Activated naive CD4-positive, alpha-beta T cell treated with anti-CD3 and anti-CD28 coated beads, Interleukin-2, amount 50 U/mL, for 16 hours (primary cell): ENCODE data around the gene IL1A.
"Not testable (repeated sequence)": the region's sequence is repeated elsewhere in the genome, so short reads cannot be mapped to it uniquely, and the experiment has no call there.

Source experiments
- DNase-seq: peaks from one replicate; pipeline ENCODE4 v3.0.0-alpha.2; 2020

IL1A gene, protein sequence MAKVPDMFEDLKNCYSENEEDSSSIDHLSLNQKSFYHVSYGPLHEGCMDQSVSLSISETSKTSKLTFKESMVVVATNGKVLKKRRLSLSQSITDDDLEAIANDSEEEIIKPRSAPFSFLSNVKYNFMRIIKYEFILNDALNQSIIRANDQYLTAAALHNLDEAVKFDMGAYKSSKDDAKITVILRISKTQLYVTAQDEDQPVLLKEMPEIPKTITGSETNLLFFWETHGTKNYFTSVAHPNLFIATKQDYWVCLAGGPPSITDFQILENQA

DNA sequence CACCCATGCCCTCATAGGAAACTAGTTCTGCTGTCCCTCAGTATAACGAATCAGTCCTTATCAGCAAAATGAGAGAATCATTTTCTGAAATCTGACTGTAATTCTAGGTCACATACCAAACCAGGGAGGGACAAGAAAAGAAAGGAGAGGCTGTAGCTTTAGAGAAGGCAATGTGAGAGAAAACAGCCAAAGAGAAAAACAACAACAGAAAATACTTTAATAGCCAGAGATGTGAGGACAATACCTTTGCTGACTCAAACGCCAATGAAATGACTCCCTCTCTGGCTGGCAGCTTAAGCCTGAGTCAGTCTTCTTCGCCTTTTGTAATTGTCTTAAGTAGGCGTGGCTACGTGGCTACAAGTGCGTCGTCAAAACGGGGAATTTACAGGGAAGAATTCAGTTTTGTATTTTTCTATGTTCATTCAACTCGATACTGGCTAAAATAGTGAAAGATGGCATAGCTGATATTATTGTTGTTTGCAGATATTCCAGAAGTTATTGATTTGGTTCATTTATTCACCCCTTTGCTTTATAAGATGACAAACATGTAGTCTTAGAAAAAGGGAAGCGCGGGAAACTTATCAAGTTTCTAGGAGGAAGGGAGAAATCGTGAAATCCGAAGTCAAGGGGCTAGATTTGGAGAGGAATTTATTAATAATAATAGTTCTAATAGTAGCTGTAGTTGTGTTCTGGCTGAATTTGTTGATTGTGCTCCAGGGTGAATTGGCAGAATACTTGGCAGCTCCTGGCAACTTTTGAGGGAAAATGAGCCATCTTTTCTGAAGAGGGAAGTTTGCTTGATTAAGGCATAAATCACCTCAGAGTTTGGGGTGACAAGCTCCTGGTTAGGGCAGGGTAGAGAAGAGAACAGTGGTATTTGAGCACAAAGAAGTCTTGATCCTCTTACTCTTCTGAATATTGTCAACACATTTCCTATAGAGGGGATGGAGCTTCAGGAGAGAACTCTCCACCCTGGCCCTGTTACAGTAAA, at the start of gene IL1A:
Gene IL1A (minus strand): TSS at position 295 of the 991 bp plus-strand sequence. CDS start 723 bp downstream, outside the sequence.
- no peak for DNase-seq

DNA sequence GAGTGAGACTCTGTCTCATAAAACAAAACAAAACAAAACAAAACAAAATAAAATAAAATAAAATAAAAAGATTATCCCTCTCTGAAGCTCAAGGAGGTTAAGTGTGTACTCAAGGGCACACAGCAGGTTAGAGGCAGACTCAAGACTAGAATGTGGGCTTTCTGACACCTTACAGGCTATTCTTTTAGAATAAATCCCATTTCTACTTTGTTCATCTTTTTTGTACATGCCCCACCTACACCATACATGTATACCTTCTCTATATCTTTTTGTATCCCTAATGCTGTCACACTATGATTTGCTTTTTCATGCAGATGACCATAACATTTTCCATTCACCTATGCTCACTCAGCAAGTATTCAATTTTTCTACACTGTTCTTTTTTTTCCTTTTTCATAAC, 49.7 kb upstream of the IL1A start:
- DNase-seq = no peak

DNA sequence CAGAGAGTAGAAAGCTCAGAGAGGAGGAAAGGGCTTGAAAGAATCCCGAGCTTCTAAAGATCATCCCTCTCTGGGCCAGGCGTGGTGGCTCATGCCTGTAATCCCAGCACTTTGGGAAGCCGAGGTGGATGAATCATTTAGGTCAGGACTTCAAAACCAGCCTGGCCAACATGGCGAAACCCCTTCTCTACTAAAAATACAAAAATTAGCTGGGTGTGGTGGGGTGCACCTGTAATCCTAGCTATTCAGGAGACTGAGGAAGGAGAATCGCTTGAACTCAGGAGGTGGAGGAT, 49.3 kb upstream of the IL1A start:
- DNase-seq = not testable (repeated sequence)

DNA sequence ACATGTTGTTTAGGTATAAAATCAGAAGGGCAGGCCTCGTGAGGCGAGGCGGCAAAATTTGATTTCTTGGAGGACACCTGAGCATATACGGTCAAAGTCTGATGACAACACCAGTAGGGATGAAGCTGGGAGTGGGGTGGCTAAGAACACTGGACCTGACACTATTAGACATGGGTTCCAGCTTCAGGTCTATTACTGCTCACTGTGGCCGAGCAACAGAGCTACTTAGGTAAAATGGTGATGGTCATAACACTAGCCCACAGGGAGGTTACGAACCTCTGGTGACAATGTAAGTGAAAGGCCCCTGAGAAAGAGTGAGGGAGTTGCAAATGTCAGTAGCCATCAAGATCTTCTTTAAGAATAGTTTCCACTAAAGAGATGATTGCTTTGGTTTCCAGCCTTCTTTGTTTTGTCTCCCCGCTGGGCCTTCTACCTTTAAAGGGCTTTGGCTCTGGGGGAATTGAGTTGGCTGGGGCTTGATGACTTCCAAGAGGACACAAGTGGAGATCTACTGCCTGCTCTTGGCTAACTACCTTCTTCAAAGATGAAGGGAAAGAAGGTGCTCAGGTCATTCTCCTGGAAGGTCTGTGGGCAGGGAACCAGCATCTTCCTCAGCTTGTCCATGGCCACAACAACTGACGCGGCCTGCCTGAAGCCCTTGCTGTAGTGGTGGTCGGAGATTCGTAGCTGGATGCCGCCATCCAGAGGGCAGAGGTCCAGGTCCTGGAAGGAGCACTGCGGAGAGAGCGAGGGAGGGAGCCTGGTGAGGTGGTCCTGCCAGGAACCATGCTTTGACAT, 48.7 kb upstream of the IL1A start:
- no peak for DNase-seq

DNA sequence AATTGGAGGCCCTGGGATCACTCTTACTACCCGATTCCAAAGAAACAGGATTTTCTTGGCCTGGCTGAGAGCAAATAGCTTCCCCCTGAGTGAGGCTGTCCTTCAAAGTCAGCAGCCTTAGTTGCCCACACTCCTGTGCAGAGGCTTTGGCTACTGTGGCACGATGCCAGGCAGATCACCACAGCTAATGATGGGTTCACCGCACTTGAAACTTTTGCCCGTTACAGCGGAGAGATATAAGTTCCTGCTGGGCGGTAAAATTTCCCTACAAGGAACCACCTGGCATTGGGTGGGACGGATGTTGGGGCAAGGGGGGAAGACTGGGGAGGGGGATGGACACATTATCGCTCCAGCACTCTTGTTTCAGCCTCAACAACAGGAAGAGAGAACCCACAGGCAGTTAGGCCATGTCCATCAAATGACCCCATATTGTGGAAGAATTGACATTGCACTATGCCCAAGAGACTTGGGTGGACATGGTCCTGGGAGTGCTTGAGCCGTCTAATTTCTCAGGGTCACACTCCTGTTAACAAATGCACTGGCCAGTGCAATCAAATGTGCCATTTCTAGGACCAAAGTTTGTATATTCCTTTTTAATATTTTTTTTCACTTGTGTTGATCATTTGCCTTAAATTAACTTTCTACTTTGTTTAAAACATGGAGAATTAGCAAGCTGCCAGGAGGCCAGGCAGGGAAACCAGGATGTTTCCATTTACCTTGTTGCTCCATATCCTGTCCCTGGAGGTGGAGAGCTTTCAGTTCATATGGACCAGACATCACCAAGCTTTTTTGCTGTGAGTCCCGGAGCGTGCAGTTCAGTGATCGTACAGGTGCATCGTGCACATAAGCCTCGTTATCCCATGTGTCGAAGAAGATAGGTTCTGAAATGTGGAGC, 47.9 kb upstream of the IL1A start:
- no peak for DNase-seq

DNA sequence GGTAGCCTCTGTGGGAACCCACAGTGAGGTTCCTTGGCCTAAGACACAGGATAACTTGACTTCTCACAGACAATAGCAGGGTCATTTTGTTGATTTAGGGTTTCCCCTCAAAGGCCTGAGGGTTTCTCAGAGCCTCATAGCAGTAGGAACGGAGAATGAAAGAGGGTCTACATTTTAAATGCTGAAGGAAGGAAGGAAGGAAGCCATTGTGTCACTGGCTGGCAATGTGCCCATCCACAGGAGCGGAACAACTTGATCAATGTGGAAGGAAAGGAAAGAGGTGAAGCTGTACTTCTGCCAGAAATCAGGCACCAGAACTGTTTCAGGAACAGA, 47.2 kb upstream of the IL1A start:
- no peak for DNase-seq

DNA sequence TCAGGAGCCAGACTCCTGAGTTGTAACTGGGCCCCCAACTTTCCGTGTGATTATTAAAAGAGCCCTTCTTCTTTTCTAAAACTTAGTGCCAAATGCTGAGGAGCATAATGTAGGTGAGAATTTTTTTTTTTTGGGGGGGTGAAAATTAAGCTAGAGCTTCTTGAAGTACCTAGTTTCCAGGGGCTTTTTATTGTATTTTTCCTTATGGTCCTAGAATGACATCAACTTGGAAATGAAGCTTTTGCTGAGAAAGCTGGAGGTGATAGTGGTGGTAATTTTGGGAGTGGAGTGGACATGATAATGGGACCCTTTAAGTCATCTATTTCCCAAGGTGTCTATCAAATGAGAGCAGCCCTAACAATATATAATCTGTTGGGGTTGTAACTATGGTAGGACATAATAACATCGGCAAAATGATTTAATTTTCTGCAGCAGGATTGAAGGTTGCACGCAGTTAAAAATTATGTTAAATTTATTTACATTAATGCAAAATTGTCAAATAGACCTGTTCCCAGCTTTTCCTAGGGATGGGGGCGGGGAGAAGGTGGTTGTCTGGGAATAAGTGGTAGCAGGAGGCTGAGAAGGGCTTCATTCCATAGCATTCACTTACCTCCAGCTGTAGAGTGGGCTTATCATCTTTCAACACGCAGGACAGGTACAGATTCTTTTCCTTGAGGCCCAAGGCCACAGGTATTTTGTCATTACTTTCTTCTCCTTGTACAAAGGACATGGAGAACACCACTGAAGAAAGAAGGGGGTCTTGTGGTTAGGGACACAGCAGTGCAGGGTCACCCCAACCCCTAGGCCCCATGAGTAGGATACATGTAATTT, 46.6 kb upstream of the IL1A start:
- DNase-seq = no peak

DNA sequence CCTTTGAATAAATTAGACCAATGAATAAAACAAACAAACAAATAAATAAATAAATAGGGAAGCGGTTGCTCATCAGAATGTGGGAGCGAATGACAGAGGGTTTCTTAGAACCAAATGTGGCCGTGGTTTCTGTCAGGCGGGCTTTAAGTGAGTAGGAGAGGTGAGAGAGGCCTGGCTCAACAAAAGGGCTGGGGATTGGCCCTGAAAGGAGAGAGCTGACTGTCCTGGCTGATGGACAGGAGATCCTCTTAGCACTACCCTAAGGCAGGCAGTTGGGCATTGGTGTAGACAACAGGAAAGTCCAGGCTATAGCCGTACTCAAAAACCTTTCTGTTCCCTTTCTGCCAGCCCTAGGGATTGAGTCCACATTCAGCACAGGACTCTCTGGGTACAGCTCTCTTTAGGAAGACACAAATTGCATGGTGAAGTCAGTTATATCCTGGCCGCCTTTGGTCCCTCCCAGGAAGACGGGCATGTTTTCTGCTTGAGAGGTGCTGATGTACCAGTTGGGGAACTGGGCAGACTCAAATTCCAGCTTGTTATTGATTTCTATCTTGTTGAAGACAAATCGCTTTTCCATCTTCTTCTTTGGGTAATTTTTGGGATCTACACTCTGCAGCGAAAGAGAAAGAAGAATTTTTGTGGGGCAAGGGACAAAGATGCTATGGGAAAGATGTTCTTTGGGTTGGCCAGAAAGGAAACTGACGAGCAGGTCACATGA, 45.8 kb upstream of the IL1A start:
- no peak for DNase-seq

DNA sequence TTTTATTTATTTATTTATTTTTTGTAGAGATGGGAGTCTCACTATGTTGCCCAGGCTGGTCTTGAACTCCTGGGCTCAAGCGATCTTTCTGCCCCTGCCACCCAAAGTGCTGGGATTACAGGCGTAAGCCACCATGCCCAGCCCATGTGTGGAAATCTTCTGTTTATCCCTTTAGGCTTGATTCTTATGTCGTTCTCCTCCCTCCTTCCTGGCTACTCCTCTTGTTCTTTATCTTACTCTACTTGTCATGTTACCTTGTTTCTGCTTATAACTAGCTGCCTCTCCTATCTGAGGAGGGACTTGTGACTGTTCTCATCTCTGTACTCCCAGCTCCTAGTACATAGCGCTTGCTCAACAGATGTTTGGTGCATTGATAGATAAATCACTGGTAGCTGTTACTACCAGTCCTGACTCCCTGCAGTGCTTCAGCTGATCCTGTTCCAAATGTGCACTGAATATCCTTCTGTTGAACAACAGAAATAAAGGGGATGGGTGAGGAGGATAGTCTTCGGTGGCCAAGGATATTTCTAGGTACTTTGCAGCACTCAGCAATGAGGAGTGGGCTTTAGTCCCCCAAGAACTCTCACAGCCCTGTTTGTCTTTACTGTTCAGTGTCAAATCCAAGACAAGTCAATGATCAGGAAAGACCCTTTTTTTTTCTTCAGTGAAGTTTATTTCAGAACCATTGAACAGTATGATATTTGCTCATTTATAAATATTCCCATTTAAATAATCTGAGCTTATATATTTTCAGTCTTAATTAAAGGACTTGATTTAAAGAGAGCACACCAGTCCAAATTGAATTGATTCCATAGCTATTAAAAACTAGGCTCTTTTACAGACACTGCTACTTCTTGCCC, 45.0 kb upstream of the IL1A start:
- no peak for DNase-seq

DNA sequence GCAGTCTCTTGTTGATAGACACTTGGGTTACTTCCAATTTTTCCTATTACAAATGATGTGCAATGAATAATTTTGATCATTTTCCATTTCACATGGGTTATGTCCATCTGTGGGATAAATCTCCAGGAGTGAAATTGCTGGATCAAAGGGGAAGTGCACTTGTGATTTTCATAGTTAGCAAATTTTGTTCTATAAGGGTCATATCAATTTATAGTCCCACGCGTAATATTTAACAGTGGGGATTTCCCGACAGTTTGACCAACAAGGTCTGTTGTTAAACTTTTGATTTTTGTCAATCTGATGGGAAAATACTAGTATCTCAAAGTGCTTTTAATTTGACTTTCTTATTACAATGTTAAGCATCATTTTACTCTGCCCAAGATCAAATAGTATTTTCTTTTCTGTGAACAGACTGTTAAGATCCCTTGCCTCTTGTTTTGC, 44.0 kb upstream of the IL1A start:
- no peak for DNase-seq

DNA sequence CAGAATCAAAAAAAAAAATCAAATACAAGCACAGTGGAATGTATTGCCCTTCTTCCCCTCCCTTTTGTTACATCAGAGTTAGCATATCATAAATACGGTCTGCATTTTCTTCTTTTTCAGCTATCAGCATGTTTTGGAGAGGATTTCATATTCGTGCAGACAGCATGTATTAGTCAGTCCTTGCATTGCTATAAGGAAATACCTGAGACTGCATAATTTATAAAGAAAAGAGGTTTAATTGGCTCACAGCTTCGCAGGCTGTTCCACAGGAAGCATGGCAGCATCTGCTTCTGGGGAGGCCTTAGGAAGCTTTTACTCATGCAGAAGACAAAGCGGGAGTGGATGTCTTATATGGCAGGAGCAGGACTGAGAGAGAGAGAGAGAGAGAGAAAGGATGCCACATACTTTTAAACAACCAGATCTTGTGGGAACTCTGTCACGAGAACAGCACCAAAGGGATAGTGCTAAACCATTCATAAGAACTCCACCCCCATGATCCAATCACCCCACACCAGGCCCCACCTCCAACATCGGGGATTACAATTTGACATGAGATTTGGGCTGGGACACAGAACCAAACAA, 43.4 kb upstream of the IL1A start:
- DNase-seq = no peak

DNA sequence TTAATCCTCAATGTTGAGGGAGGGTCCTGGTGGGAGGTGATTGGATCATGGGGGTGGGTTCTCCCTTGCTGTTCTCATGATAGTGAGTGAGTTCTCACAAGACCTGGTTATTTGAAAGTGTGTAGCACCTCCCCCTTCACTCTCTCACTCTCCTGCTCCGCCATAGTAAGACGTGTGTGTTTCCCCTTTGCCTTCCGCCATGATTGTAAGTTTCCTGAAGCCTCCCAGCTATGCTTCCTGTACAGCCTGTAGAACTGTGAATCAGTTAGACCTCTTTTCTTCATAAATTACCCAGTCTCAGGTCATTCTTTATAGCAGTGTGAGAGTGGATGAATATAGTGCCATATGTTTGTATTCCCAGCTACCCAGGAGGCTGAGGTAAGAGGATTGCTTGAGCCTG, 42.7 kb upstream of the IL1A start:
- DNase-seq = no peak

DNA sequence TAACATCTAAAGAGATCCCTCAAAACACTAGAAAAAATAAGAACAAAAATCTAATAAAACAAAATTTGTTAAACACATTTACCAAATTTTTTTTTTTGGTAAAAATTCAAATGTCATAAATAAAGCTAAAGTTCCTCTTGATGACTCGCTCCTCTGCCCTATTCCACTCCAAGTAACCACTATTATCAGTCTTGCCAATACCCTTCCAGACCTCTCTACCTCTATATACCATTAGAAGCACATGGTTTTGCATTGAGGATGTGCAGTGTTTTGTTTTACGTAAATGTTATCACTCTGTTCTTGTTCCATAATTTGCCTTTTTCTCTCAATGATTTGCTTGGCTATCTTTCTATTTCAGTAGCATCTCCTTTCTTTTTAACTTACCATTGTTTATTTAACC, 41.4 kb upstream of the IL1A start:
- no peak for DNase-seq

DNA sequence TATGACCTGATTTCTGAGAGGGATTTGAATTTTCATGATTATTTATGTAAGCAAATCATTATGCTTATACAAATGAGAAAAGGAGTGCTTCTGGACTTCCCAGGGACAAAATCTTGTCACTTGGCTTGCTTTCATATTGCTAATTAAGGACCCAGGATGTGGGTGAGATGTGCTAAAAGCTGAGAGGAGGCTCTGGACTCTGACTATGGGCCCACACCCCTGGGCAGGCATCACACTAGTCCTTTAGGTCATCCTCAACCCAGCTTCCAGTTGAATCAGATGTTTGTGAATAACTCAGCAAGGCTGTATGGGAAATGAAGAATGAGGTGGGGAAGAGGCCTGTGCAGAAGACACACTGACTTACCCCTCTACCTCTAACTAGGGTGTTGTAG, 40.4 kb upstream of the IL1A start:
- no peak for DNase-seq

DNA sequence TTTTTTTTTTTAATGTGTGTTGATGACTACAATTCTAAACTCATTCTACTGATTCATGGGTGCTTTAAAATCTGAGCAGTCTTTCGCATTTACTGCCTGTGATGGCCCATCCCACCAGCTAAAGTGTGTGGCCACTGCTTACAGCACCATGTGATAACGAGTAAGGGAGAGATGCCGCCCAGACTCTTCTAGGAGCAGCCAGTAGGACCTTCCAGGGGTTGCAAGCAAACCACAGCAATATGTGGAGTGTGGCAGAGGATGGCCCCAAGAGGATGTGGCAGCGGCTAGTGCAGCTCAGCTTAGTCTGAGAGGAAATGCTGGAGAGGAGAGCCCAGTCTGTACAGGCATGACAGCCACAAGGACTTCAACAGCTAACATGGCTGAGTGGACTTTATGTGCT, 37.4 kb upstream of the IL1A start:
- DNase-seq = no peak

DNA sequence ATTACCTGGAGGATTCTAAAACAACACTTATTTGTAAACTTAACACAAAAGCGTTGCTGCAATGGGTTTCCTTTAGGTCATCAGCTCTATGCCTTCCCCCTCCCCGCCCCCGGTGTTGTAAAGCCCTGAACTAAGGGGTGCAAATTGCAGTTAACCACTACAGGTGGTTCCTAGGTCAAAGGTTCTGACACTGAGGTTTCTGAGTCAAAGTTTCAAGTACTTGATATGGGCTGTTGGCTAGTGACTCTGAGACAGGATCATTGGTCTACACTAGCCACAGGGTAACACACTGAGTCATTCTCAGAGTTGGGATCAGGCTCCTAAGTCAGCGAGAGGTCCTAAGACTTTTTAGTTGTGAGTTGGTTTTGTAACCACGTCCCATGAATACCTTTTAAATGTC, 36.8 kb upstream of the IL1A start:
- no peak for DNase-seq

DNA sequence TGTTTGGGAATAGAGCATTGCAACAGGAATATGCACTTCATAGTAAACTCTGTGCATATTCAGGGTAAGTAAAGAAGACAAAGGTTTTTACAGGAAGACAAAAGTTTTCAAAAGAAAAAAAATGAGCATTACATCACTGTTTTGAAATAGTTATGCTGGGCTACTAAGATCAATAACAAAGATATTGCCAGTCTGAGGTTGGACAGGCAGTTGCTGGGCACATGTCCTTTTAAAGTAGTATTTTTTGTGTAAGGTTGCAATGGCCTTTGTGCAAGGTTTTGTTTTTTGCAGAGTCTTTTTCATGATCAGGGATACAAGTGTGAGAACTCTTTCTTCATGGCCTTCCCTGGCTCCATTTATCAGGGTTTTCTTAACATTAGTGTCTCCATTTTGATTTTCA, 36.0 kb upstream of the IL1A start:
- no peak for DNase-seq

DNA sequence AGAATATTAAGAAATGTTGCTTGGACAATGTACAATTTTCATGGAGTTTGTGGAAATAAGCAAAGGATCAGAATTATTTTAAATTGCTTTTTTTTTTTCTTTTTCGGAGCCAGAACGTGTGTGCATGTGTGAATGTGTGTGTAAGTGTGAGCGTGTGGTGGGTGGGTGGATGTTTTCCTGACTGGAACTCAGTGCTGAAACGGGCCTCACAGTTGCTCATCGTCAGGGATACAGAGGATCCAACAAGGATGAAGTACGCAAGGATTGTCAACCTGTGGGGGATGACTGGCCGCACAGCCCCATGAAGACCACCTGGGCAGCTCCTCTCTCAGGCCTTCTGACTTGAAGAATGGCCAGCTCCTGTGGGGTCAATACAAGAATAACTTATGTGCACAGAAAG, 34.8 kb upstream of the IL1A start:
- no peak for DNase-seq

DNA sequence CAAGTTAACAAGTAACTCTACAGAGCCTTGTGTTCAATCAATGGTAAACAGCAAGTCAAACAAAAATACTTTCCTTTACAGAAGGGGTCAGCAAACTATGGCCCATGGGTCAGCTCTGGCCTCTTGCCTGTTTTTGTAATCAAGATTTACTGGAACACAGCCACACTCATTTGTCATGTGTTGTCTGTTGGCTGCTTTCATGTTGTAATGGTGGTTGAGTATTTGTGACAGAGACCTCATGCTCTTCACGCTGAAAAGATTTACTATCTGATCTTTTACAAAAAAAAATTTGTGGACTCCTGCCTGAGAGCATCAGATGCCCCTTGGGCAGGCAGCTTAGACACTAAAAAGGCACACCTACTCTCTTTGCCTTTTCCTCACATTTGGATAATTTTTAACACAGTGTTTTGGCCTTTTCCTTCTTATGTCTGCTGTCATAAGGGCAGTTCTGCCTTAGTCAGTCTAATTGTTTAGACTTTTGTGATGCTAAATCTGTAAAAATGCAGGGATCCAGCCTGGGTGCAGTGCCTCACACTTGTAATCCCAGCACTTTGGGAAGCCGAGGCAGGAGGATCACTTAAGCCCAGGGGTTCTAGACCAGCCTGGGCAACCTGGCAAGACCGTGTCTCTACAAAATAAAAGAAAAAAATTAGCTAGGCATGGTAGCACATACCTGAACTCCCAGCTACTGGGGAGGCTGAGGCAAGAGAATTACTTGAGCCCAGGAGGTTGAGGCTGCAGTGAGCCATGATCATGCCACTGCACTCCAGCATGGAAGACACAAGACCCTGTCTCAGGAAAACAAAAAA, 34.0 kb upstream of the IL1A start:
- no peak for DNase-seq
